Ovary (tissue), 9 donors: ENCODE results near the gene LIME1. TPM values are rescaled to one million over a fixed set of nuclear protein-coding genes. Genes with fewer than 3 reads are reported as not detected.
"Not testable (repeated sequence)": the region's sequence is repeated elsewhere in the genome, so short reads cannot be mapped to it uniquely, and the experiment has no call there.

ENCODE experiments used
- DNase-seq, 5 donors: peaks; one replicate each; pipeline ENCODE4 v3.0.0-alpha.2; 2019 to 2020
- H3K27ac ChIP-seq, 2 donors: fragments of 200-600 bp; one replicate each; pipeline versions ENCODE4 v1.5.1 to v1.8.0; 2019 to 2022
- H3K27me3 ChIP-seq: fragments of 200-600 bp; one replicate; pipeline ENCODE4 v1.8.0; 2022
- H3K36me3 ChIP-seq: fragments of 200-600 bp; sonication (generic); one replicate; pipeline ENCODE4 v1.5.1; 2019
- H3K4me1 ChIP-seq: one replicate; pipeline ENCODE4 v1.8.1; 2013; ENCODE audit warnings: mild to moderate bottlenecking, moderate library complexity; ENCODE audit not compliant: insufficient read depth
- H3K4me3 ChIP-seq: fragments of 200-600 bp; sonication (generic); one replicate; pipeline ENCODE4 v1.5.1; 2017
- H3K9me3 ChIP-seq, 2 donors: fragments of 200-600 bp in 1 of 2; sonication (generic) in 1 of 2; one replicate each; pipeline versions ENCODE4 v1.5.1 to v1.8.1; 2013 to 2019; ENCODE audit warnings: mild to moderate bottlenecking in 1 of 2, moderate library complexity in 1 of 2
- EP300 ChIP-seq: sonication (generic); formaldehyde crosslinking; IDR thresholded peaks from one replicate; pipeline ENCODE4 v1.6.1; 2017; ENCODE audit warnings: antibody characterized with exemption
- POLR2A ChIP-seq: fragments of 450-650 bp; IDR thresholded peaks from one replicate; pipeline ENCODE4 v1.6.1; 2017; ENCODE audit warnings: antibody characterized with exemption, mild to moderate bottlenecking, moderate library complexity
- WGBS, 3 donors: extraction: QIAGEN DNeasy Blood & Tissue Kit in 1 of 3; methylation state at CpG; one replicate each; pipeline versions ENCODE4 v1.1.5 to v1.1.7; 2013 to 2017; 5-methylcytosine and 5-hydroxymethylcytosine counted together
- intact Hi-C, 4 donors: fragments of 100-400 bp; cut with DNase I; formaldehyde crosslinking; loops; one replicate each; pipeline versions ENCODE4 v1.11.0 to v1.15.1; 2022 to 2023
- polyA plus RNA-seq, 2 donors: library from polyadenylated mRNA; stranded (reverse); fragments of 200-250 nt in 1 of 2; fragments of 350-450 nt in 1 of 2; fragmentation: Illumina TruSeq in 1 of 2; extraction: RNeasy Lipid Tissue Mini Kit (QIAGEN cat#74804) in 1 of 2; gene quantifications; one replicate each; pipeline ENCODE4 v1.2.3, GENCODE V29; 2013 to 2014
- total RNA-seq, 7 donors: library from RNA; depleted of rRNA in 2 of 7; stranded (reverse); fragments of >200 nt in 2 of 7; fragmentation: NEBNext Ultra II Directional in 3 of 7; extraction: Animal tissue kit (Norgen Biotek cat#: 25700) in 3 of 7; gene quantifications; one replicate each; pipeline versions ENCODE4 v1.1.0 to v1.2.4, GENCODE V29; 2016 to 2023
- TF ChIP-seq, protein P1 (sequence below), 3 donors: fragments of 450-650 bp in 2 of 3; fragments of 200-600 bp in 1 of 3; IDR thresholded peaks; one replicate each; pipeline versions ENCODE4 v1.5.1 to v1.8.0; 2016 to 2022; ENCODE audit warnings: antibody characterized with exemption in 3 of 3, mild to moderate bottlenecking in 1 of 3
- donor health status: DM: no; HTN: no; CAD: no; lungs with moderate emphysema.
- donor health status: DM: no; HTN: no; CAD: no.
- donor health status: Bipolar disorder and iron deficiency.
- donor health status: DM: yes; HTN: yes; CAD: no.
- donor health status: DM: no; HTN: no; CAD: no.
- donor health status: DM: yes; HTN: yes; CAD: no.

LIME1 gene
- total and polyA plus RNA-seq, 9 donors = 0.15 to 21.6 (median 13.7) TPM

DNA sequence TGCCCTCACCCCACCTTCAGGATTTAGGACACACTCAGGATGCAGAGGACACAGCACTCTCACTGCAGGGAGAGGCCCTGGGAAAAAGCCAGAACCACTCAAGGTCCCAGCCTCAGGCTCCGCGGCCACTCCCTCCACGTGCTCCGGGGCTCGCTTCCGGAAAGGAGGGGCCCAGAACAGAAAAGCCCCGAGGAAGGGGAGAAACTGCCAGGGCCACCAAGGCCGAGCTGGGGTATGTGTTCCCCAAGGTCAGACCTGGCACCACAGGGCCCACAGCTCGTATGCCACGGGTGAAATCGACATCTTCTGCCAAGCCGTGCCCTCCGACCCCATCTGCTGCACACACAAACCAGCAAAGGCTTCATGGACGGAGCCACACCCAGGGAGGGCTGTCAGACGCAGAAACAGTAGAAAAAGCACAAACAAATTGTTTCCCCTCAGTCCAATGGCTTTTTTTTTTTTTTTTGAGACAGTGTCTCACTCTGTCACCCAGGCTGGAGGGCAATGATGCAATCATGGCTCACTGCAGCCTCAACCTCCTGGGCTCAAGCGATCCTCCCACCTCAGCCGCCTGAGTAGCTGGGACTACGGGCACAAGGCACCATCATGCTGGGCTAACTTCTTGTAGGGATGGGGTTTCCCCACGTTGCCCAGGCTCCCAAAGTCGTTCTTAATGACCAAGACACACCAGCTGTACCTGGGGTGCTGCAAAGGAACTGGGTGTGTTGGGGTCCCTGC is 36.5 kb downstream of the LIME1 start:
- TF ChIP-seq EP300 = no peak
- TF ChIP-seq, protein P1, sequence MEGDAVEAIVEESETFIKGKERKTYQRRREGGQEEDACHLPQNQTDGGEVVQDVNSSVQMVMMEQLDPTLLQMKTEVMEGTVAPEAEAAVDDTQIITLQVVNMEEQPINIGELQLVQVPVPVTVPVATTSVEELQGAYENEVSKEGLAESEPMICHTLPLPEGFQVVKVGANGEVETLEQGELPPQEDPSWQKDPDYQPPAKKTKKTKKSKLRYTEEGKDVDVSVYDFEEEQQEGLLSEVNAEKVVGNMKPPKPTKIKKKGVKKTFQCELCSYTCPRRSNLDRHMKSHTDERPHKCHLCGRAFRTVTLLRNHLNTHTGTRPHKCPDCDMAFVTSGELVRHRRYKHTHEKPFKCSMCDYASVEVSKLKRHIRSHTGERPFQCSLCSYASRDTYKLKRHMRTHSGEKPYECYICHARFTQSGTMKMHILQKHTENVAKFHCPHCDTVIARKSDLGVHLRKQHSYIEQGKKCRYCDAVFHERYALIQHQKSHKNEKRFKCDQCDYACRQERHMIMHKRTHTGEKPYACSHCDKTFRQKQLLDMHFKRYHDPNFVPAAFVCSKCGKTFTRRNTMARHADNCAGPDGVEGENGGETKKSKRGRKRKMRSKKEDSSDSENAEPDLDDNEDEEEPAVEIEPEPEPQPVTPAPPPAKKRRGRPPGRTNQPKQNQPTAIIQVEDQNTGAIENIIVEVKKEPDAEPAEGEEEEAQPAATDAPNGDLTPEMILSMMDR (IDR thresholded peaks at IDR 0.05) = no peak
- TF ChIP-seq POLR2A = no peak
- peaks cover 20% of the 10 kb centered on the region for H3K4me1 ChIP-seq
- no peaks in the 10 kb centered on the region for H3K27me3 ChIP-seq
- H3K4me3 ChIP-seq = no peak overlapping the region
- peak; percentile 47 to 79 (median 68) for DNase-seq
- no peaks in the 10 kb centered on the region for H3K9me3 ChIP-seq
- intact Hi-C loops = loop anchor here in 1 of 4 donors (10.0 kb wide), 1 partner anchor 202 kb away; the partner anchor contains the start of gene SAMD10
- no peaks in the 10 kb centered on the region for H3K36me3 ChIP-seq
- peak overlapping the region in 1 of 2 donors; percentile 51 for H3K27ac ChIP-seq
- 37 to 58% (median 47%) methylated on average over 20 of the region's 20 CpGs for WGBS, 3 donors

DNA sequence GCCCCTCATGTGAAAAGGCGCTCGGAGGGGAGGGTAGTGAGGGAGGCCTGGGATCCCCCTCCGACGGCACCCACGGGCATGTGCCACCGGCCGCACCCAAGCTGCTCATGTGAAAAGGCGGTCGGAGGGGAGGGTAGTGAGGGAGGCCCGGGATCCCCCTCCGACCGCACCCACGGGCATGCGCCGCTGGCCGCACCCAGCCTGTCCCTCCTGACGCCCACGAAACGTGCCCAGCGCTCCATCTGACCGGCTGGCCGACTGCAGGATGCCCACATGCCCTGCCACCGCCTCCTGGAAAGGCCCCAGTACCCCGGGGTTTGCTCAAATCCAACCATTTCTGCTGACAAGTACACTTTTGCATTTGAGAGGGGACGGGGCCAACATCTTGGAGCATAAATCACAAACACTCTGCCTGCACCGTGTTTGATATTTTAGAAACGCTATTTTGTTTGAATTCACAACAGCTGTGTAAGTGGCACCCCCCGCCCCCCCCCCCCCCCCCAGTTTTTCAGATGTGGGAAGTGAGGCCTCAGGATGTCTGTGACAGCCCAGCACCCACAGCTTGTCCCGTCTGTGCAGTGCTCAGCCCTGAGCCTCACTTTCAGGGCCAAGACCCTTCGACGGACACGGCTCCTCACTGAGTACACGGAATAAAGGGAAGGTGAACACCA is 37.2 kb downstream of the LIME1 start:
- Histone ChIP-seq H3K9me3 (no peaks in the 10 kb centered on the region), H3K4me1 (peaks cover 20% of the 10 kb centered on the region), H3K27ac (peak overlapping the region in 1 of 2 donors; percentile 51), H3K27me3 (no peaks in the 10 kb centered on the region), H3K4me3 (no peak overlapping the region), H3K36me3 (no peaks in the 10 kb centered on the region)
- peak in 1 of 5 donors; percentile 48 for DNase-seq
- TF ChIP-seq, protein P1 (IDR thresholded peaks at IDR 0.05) = no peak
- TF ChIP-seq EP300 = no peak
- no peak for TF ChIP-seq POLR2A
- intact Hi-C loops = loop anchor here in 2 of 4 donors (2.0 to 10.0 kb wide), 2 partner anchors 91 to 201 kb away; partner anchors contain the start of genes SAMD10 (in 1 of the 2) and TPD52L2 (in 1 of the 2)
- 44 to 68% (median 58%) methylated on average over 32 to 33 of the region's 33 CpGs for WGBS, 3 donors

DNA sequence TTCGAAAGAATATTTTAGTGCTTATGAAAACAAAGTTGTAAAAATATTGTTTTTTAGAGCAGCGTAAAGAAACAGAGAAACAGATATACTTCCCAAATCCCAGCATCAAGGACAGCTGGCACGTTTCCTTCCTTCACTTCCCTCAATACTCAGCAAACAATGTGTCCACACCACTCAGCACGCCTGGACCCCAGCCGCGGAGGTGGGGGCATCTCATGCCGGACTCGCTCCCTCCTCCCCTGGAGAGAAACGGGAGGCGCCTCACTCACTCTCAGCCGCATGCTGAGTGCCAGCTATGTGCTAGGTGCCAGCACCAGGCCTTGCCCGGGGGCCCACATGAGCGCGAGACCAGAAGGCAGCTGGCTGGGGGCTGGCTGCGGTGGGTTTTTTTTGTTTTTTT is 37.8 kb downstream of the LIME1 start:
- DNase-seq = peak in 3 of 5 donors; percentile 59 to 65 (median 62)
- Histone ChIP-seq H3K9me3 (no peaks in the 10 kb centered on the region), H3K4me3 (no peak overlapping the region), H3K27ac (peak overlapping the region in 1 of 2 donors; percentile 51), H3K36me3 (no peaks in the 10 kb centered on the region), H3K4me1 (peaks cover 20% of the 10 kb centered on the region), H3K27me3 (no peaks in the 10 kb centered on the region)
- 11 to 41% (median 12%) methylated on average over 15 of the region's 15 CpGs for WGBS, 3 donors
- TF ChIP-seq POLR2A = no peak
- TF ChIP-seq, protein P1 (IDR thresholded peaks at IDR 0.05) = no peak
- no peak for TF ChIP-seq EP300
- intact Hi-C loops = loop anchor here in 2 of 4 donors (2.0 to 10.0 kb wide), 2 partner anchors 90 to 200 kb away; partner anchors contain the start of genes SAMD10 (in 1 of the 2) and TPD52L2 (in 1 of the 2)

DNA sequence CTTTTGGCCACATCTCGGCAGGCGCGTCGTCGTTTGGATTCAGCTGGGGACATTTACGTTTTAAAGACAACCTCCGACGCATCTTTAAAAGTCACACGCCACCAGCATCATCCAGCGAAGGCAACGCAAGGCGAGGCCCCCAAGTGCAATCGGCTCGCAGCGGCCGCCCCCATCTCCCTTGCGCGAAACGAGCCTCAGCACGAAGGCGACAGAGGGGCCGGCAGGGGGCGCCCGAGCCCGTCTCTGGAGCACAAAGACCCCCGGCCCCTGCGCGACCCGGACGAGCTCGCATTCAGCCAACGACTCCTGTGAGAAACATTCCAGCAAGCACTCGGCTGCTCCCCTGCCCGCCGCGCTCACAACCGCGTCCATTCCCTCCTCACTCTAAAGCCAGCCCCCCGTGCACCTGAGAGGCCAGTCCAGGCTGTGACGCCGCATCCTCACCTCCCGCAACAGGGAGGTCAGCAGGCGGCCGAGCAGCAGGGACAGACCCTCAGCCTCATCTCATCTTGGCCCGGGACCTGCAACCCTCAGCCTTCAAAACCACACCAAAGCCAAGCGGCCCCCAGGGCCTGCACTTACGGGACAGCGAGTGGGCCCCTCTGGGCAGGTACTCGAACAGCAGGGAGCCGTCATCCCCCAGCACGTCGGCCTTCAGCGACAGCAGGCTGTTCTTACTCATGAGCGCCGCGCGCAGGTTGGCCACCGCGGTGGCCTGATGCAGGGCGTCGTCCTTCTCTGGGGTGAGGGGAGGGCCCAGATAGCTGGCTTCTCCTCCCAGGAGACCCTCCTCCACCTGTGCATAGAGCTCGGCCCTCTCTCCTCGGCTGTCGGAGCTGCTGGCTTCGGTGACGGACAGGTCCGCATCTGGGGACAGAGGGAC is 38.9 kb downstream of the LIME1 start:
- Histone ChIP-seq H3K27me3 (no peaks in the 10 kb centered on the region), H3K4me3 (no peak overlapping the region), H3K36me3 (no peaks in the 10 kb centered on the region), H3K9me3 (no peaks in the 10 kb centered on the region), H3K4me1 (peaks cover 20% of the 10 kb centered on the region), H3K27ac (peak overlapping the region; percentile 51 to 58)
- peak; percentile 65 to 85 (median 80) for DNase-seq
- intact Hi-C loops = loop anchor here in 3 of 4 donors (2.0 to 10.0 kb wide), 3 partner anchors 82 to 199 kb away; partner anchors contain the start of genes SAMD10 (in 1 of the 3) and TPD52L2 (in 1 of the 3)
- WGBS, 3 donors = 28 to 39% (median 29%) methylated on average over 65 to 67 of the region's 67 CpGs
- TF ChIP-seq, protein P1 (IDR thresholded peaks at IDR 0.05) = peak; percentile 80 to 84 (median 82)
- TF ChIP-seq EP300 (no peak), POLR2A (peak; percentile 10)

DNA sequence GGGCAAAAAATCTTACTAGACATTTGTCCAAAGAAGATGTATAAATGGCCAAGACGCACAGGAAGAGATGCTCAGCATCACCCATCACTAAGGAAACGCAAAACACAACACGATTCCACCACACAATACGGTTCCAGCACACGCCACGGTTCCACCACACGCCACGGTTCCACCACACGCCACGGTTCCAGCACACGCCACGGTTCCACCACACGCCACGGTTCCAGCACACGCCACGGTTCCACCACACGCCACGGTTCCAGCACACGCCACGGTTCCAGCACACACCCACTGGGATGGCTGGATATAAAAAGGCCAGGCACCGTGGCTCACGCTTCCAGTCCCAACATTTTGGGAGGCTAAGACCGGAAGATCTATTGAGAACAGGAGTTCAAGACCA is 40.4 kb downstream of the LIME1 start:
- not testable (repeated sequence) for H3K27ac ChIP-seq, DNase-seq, H3K27me3 ChIP-seq, H3K36me3 ChIP-seq, H3K4me3 ChIP-seq, H3K9me3 ChIP-seq
- peaks cover 20% of the 10 kb centered on the region for H3K4me1 ChIP-seq
- intact Hi-C loops = loop anchor here in 2 of 4 donors (5.0 to 10.0 kb wide), 2 partner anchors 80 to 198 kb away; partner anchors contain the start of gene SAMD10 (in 1 of the 2)
- WGBS, 3 donors = 89 to 95% (median 90%) methylated on average over 23 of the region's 23 CpGs
